Mesodermal cell (in vitro differentiated cells): Measurements from ENCODE around the gene NCCRP1.
A peak's percentile ranks its signal among the peaks of the same experiment; 100 is the strongest.

Experiments
- H3K27ac ChIP-seq: 2 replicates; pipeline ENCODE4 v1.7.0; 2013; ENCODE audit warnings: mild to moderate bottlenecking, low read depth, low read length, moderate library complexity; ENCODE audit not compliant: severe bottlenecking
- H3K36me3 ChIP-seq: 2 replicates; pipeline ENCODE4 v1.7.1; 2013; ENCODE audit warnings: mild to moderate bottlenecking, low read length, moderate library complexity; ENCODE audit not compliant: control insufficient read depth, insufficient read depth
- H3K4me1 ChIP-seq: one replicate; pipeline ENCODE4 v1.7.1; 2013; ENCODE audit warnings: mild to moderate bottlenecking, low read length; ENCODE audit not compliant: insufficient read depth, control insufficient read depth, poor library complexity, severe bottlenecking
- H3K4me3 ChIP-seq: 2 replicates; pipeline ENCODE4 v1.7.0; 2013; ENCODE audit warnings: low read length, control low read depth, mild to moderate bottlenecking; ENCODE audit not compliant: insufficient read depth, poor library complexity, severe bottlenecking; ENCODE audit errors: extremely low read depth
- H3K9me3 ChIP-seq: 2 replicates; pipeline ENCODE4 v1.7.1; 2013; ENCODE audit warnings: mild to moderate bottlenecking, low read length, moderate library complexity; ENCODE audit not compliant: control insufficient read depth
- WGBS, 2 experiments: methylation state at CpG; one replicate each; pipeline ENCODE4 v1.1.5; 2013; ENCODE audit warnings: missing lambda C conversion rate in 2 of 2; ENCODE audit not compliant: insufficient coverage in 2 of 2; 5-methylcytosine and 5-hydroxymethylcytosine counted together

NCCRP1 gene

DNA sequence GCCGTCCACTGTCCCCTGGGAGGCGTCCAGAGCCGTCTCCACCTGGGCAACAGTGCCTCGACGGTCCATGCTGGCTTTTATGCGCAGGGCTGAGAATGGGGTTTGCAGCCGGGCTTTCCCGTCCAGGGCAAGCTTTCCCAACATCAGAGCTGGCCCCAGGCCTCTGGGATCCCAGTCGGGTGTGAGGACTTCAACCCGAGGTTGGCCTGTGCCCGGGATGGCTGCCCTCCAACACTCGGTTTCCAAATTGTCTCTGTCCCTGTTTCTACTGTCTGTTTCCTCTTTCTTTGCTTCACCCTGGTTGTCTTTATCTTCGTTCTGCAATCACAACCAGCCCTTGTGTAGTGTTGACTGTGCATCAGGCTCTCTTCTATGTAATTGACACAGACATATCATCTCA, 52.0 kb downstream of the NCCRP1 start, which contains the start of gene IFNL4:
Gene IFNL4 (minus strand): TSS at position 51 of the 400 bp plus-strand sequence.
- no peaks in the 10 kb centered on the region for H3K4me1 ChIP-seq
- H3K9me3 ChIP-seq, result no peaks in the 10 kb centered on the region
- H3K4me3 ChIP-seq, result peak within 1 kb of the TSS; percentile 1
- H3K36me3 ChIP-seq, result no peaks in the 10 kb centered on the region
- WGBS, 2 experiments, result 62 to 69% methylated on average over 8 to 12 of the region's 13 CpGs
- H3K27ac ChIP-seq, result no peak within 1 kb of the TSS

DNA sequence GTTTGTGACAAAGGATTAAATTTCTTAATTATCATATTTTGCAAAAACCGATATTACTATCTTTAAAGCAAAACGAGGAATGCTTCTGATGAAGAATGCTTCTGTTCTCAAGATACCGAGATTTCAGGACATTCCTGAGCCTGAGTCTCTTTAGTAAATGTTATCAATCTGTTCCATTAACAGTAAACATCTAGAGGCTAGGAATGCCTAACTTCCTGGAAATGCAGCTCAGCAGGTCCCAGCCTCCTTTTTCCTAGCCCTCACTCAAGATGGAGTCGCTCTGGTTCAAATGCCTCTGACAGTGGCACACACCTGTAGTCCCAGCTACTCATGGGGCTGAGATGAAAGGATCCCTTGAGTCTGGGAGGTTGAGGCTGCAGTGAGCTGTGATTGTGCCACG, 54.3 kb downstream of the NCCRP1 start:
- WGBS, 2 experiments, result 77 to 84% methylated on average over 4 of the region's 5 CpGs
- Histone ChIP-seq H3K4me1 (no peaks in the 10 kb centered on the region), H3K27ac (no peak overlapping the region), H3K9me3 (no peaks in the 10 kb centered on the region), H3K4me3 (no peak overlapping the region), H3K36me3 (no peaks in the 10 kb centered on the region)
